Stimulated activated CD8-positive, alpha-beta memory T cell treated with anti-CD3 and anti-CD28 coated beads, Interleukin-7, amount 100 ng/mL, for 48 hours (primary cell): ENCODE measurements around the gene SLC41A1.

Source experiments
- DNase-seq, 2 donors: peaks; one replicate each; pipeline ENCODE4 v3.0.0-alpha.2; 2020; ENCODE audit warnings: low read depth in 1 of 2; ENCODE audit errors: extremely low read depth in 1 of 2

SLC41A1 gene

DNA sequence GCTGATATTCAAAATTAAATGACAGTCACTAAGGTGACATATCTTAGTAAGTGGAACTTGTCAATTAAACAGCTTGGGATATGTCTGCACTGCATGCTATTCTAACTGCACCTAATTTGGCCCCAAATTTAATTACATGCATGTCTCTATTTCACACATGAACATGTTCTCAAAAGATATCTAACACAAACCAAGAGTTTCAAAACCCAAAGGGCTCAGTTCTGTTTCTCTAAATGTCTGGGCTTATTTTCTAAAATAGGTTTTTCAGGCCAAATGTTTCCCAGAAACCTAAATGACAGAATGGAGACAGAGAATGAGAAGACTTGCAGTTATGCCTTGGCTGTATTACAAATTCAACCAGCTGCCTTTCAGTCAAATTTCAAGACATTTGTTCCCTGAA is 49.0 kb downstream of the SLC41A1 start:
- no peak for DNase-seq

- no peak for DNase-seq
These were observed 52.4 kb downstream of the SLC41A1 start for GRCh38 chr1:205760606-205761005.

DNA sequence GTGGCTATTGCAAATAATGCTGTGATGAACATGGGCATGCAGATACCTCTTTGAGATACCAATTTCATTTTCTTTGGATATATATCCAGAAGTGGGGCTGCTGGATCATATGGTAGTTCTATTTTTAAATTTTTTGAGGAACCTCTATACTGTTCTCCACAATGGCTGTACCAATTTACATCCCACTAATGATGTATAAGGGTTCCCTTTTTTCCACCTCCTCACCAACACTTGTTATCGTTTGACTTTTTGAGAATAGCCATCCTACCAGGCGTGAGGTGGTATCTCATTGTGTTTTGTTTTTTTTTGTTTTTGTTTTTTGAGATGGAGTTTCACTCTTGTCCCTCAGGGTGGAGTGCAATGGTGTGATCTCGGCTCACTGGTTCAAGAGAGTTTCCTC is 56.4 kb downstream of the SLC41A1 start:
- DNase-seq = no peak

DNA sequence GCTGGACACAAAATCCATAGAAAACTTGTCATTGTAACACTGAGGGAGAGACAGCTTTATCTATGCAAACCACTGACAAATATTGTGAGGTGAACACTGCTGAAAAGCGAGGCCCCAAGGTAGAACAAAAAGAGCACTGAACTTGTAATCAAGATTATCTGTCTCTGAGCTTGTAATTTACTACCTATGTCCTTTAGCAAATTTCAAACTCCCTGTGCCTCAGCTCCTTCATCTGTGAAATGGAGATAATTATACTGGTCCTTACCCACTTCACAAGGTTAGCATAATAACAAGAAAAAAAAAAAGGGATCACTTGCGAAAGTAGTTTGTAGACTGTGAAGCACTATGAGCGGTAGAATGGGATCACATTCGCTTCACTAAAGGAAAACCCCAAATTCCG is 58.1 kb downstream of the SLC41A1 start:
- DNase-seq = no peak

DNA sequence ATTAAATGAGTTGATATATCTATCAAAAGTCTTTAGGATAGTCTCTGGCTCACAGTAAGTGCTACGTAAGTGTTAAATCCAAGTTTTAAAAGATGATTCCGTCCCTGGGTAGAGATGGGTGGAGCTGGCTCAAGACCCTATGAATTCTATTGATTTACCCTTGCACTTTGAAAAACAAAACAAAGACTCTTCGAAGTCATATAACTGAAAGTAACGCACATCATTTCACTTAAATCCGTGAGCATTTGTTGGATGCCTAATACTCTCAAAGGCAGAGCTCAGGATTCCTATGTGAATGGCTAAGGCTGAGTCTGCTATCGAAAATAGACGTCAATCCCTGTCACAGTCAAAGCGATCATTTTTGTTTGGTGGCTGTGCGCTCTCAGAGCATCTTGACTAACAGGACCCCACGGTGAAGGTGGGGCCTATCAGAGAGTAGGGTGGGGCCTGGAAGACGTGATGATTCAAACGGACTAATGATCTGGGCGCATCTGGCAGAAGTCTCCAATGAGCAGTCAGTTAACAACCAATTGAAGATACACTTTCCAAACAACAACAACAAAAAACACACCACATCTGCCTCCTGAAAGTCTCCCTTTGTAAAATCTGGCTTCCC is 61.9 kb downstream of the SLC41A1 start:
- DNase-seq = no peak

DNA sequence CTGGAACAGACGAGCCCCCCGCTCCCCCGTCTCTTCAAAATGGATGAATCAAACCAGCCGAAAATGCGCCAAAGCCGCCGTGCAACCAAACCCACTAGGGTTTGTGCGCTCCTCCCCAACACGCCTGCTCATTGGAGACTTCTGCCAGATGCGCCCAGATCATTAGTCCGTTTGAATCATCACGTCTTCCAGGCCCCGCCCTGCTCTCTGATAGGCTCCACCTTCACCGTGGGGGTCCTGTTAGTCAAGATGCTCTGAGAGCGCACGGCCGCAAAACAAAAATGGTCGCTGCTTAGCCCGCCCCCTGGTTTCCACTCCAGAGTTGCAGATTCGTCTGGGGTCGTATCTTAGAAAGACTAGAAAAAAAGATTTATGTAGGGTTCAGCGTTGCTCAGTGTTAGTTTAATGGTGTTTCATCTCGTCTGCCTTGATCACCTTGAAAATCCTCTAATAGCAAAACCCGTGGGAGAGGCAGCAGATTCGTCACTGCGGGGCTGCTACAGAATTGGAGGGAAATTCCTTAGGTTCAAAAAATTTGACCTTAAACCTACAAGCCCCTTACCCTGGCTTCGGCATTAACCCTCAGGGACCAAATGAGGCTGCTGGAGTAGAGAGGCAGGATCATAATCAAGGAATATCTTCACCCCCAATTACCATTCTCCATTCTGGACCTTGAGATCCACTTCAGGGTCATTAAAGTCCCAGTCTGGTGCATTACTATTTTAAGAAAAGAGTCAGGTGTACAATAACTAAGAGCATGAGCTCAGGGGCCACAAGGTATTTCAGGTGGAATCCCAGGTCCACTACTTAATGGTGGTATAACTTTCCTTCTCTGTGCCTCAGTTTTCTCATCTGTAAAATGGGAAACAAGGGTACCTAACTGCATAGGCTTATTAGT is 62.6 kb downstream of the SLC41A1 start, which contains the start of gene NUCKS1:
Gene NUCKS1, minus strand, starts transcription at position 45 of the 898 bp plus-strand sequence. CDS start 209 bp downstream, outside the sequence.
- peak; percentile 88 to 98 for DNase-seq

DNA sequence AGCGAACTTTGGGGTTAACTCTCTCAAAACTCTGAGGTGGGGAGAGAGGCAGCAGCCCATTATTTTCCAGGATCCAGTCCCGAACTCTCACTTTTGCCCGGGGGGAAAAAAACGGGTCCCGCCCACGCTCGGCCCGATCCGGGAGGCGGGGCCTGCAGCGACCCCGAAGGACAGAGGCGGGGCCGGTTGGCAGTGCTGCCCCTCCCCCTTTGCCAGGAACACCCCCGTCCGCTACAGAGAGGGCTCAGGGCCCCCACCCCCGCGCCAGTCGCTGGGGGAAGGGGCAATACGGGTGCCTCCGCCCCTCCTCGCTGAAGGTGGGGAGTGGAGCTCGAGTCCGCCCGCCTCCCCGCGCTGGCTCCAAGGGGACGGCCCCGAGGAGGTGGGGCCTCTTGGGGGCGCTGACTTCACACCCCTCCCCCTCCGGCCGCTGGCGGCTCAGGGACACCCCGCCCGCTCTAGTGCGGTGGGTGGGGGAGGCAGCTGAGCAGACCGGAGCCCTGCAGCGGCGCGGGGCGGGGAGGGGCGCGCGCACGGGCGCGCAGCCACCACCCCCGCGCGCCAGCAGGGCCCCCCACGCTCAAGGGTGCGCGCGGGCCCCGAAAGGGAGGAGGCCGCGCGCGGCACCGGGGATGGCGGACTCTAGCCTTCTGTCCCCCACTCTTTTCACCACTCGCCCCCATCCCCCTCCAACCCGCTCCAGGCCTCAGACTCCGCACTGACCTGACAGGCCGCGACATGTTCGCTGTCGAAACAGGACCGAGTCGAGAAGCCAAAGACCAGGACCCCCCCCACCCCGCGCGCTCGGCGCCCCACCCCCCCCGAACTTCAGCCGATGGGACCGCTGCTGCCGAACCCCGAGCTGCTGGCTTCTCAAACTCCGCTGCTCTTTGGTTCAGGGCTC is 63.5 kb downstream of the SLC41A1 start:
- peak; percentile 92 to 97 for DNase-seq

DNA sequence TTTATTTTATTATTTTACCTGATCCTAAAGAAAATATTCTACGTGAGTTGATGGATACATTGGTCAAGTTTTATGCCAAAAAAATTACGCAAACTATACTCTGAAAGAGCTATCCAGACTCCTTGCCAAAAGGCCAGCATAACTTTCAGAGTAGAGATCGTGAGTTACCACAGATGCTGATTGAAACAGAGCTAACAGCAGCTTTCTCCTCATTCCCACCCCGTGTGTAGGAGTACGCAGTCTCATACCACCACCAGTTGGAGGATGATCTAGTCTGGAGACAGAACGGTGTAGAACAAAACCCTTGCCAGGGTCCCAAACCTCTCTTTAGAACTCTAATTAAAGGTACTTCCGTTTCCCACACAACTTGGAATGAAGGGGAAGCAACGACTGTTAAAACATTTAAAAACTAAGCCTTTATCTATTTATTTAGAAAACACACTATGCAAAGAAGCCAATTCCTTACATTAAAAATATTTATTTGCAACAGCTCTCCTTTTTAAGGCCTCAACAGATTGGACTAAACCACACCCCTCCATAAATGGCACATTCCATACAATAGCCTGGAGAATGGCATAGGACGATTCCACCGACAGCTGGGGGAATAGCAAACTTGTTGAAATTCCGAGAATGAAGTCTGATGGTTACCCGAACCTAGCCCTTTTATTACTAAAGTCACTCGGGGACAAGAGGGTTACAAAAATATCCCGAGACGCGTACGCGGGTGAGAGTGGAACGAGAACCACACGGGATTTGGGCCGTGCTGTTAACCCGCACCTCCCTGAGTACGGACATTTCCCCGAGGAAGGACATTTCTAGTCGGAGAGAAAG is 64.4 kb downstream of the SLC41A1 start:
- peak in 1 of 2 donors; percentile 48 for DNase-seq

DNA sequence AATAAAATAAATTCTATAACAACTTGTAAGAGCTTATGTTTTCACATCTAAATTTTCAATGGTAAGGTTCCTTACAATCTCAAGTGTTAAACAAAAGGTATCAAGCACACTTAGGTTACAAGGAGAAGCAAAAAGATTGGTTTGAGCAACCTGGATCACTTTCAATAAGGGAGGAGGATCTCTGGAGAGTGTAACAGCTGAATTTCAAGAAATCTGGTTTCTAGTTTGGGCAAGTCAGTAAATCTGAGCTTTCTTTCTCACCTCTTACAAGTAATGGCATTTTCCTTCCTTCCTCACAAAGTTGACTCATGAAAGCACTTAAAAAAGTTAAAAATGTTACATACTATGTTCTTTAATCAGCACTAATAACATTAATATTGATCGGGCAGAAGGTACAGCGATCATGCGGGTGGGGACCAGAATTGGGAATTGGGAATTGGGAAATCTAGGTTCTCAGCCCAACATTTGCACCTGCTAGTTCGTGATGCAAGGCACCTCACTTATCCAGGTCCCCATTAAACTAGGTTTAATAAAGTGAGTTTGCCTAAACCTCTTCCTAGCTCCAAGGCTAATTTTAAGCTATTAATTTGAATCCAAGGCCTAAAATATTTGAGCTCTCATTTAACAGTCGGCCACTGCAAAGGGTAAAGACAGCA is 66.1 kb downstream of the SLC41A1 start:
- DNase-seq = no peak

GRCh38 chr1:205744403-205744802 is 68.6 kb downstream of the SLC41A1 start:
- no peak for DNase-seq

DNA sequence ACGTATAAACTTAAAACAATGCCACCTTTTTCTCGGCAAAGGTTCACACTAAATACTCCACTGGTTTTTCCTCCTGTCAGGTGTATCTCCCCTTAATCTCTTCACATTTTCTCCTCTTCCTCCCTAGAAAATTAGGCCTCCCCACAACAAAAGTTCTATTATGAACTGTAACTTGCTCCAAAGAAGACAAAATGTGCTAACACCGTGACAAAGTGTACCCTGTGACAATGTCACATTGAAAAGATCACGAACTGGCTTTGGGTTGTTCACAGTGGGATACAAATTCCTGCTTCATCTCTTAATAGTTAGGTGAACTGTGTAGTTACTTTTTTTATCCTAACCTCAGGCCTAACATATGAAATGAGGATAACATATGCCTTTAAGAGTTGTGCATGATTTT is 69.0 kb downstream of the SLC41A1 start:
- no peak for DNase-seq

DNA sequence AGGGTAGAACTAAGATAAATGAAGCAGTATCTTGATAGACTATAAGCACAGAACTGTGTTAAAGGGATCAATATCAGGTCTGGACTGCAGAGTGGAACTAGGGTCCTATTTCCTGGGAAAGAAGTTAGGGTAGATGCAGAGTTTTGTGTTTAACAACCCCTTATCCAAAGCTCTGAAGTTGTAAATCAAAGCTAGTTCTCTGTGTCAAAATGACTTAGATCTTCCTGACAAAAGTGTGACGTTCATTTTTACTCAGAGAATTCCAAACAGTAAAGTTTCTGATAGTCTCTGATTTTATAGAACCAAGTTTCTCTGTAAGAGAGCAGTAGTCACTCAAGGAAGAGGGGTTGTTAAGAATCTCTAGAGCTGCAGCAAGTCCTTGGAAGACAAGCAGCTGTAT is 71.3 kb downstream of the SLC41A1 start:
- DNase-seq = no peak

DNA sequence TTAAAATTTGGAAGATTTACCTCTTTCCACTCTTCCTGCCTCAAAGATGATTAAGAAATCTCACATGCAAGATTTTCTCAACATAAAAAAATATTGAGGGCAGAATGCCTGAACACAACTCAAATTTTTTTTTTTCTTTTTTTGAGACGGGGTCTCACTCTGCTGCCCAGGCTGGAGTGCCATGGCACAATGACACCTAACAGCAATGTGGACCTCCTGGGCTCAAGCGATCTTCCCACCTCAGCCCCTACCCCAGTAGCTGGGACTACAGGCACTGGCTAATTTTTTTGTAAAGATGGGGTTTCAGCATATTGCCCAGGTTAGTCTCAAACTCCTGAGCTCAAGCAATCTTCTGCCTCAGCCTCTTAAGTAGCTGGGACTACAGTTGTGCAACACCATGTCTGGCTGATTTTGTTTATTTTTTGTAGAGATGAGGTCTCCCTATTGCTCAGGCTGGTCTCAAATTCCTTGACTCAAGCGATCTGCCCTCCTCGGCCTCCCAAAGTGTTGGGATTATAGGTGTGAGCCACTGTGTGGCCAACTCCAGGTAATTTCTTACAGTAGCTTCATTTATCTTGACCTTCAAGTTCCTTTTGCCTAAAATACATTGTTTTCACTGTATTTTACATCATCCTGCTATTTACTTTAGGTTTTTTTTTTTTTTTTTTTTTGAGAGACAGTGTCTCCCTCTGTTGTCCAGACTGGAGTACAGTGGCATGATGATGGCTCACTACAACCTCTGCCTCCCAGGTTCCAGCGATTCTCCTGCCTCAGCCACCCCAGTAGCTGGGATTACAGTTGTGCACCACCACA is 73.4 kb downstream of the SLC41A1 start:
- no peak for DNase-seq
